PC-9 (cell line): ENCODE data around the gene LIF. TPM values are rescaled to one million over a fixed set of nuclear protein-coding genes. Genes with fewer than 3 reads are reported as not detected.
A peak's percentile ranks its signal among the peaks of the same experiment; 100 is the strongest.

Experiments used
- Bru-seq: library from RNA; stranded (reverse); fragments of 400-500 nt; gene quantifications from one replicate; lab custom pipeline; 2021; lab: Mats Ljungman, UMichigan
- BruChase-seq, 2 experiments: library from RNA; stranded (reverse); fragments of 400-500 nt; gene quantifications; one replicate each; lab custom pipeline; 2021; lab: Mats Ljungman, UMichigan
- BruUV-seq: library from RNA; stranded (reverse); fragments of 400-500 nt; replicated peaks from 2 replicates; lab custom pipeline; 2021; lab: Mats Ljungman, UMichigan
- CTCF ChIA-PET: fragments of 300-600 bp; sonication (Branson Sonifier 250); formaldehyde crosslinking; loops from one replicate; lab custom pipeline; 2022; ENCODE audit warnings: antibody characterized with exemption; lab: Charles Lee
- POLR2A ChIA-PET: fragments of 300-600 bp; sonication (Branson Sonifier 250); formaldehyde crosslinking; loops from one replicate; lab custom pipeline; 2022; ENCODE audit warnings: antibody characterized with exemption; ENCODE audit not compliant: unreplicated experiment; lab: Charles Lee
- DNase-seq, 2 experiments: peaks; one replicate each; pipeline versions ENCODE4 v3.0.0 to v3.0.0-alpha.2; 2015 to 2022; ENCODE audit warnings: mixed read lengths in 1 of 2
- H2AFZ ChIP-seq: fragments of 200-600 bp; sonication (generic); 2 replicates; pipeline ENCODE4 v1.8.1; 2017; ENCODE audit warnings: antibody characterized with exemption
- H3F3A ChIP-seq: fragments of 200-600 bp; sonication (generic); 2 replicates; pipeline ENCODE4 v1.8.1; 2017; ENCODE audit warnings: antibody characterized with exemption, mild to moderate bottlenecking, low read depth; ENCODE audit not compliant: insufficient read depth
- H3K27ac ChIP-seq: fragments of 200-600 bp; sonication (generic); 2 replicates; pipeline ENCODE4 v1.6.1; 2016; ENCODE audit warnings: mixed run types
- H3K27me3 ChIP-seq: fragments of 200-600 bp; sonication (generic); 2 replicates; pipeline ENCODE4 v1.6.1; 2016; ENCODE audit warnings: low read depth, mixed run types; ENCODE audit not compliant: insufficient read depth
- H3K36me3 ChIP-seq: fragments of 200-600 bp; sonication (generic); 2 replicates; pipeline ENCODE4 v1.6.1; 2016; ENCODE audit warnings: low read depth, mixed run types
- H3K4me1 ChIP-seq: fragments of 200-600 bp; sonication (generic); replicated peaks from 2 replicates; pipeline ENCODE4 v1.6.1; 2016; ENCODE audit warnings: mixed run types; ENCODE audit not compliant: insufficient read depth
- H3K4me2 ChIP-seq: fragments of 200-600 bp; sonication (generic); 2 replicates; pipeline ENCODE4 v1.6.1; 2017; ENCODE audit warnings: mixed run types
- H3K4me3 ChIP-seq: fragments of 200-600 bp; sonication (generic); 2 replicates; pipeline ENCODE4 v1.6.1; 2016; ENCODE audit warnings: mixed run types
- H3K79me2 ChIP-seq: fragments of 200-600 bp; sonication (generic); 2 replicates; pipeline ENCODE4 v1.6.1; 2017; ENCODE audit warnings: low read depth, mixed run types
- H3K9me2 ChIP-seq: fragments of 200-600 bp; sonication (generic); 2 replicates; pipeline ENCODE4 v1.8.1; 2017; ENCODE audit warnings: mild to moderate bottlenecking; ENCODE audit not compliant: insufficient read depth
- H3K9me3 ChIP-seq: fragments of 200-600 bp; sonication (generic); 2 replicates; pipeline ENCODE4 v1.8.1; 2016; ENCODE audit warnings: low read depth; ENCODE audit not compliant: insufficient read depth
- H4K20me1 ChIP-seq: fragments of 200-600 bp; sonication (generic); 2 replicates; pipeline ENCODE4 v1.8.1; 2017; ENCODE audit not compliant: insufficient read depth
- CTCF ChIP-seq: fragments of 200-600 bp; sonication (generic); conservative IDR thresholded peaks from 2 replicates; pipeline ENCODE4 v1.6.1; 2017; ENCODE audit warnings: mixed run types, antibody characterized with exemption, mild to moderate bottlenecking, moderate library complexity
- EZH2 ChIP-seq: fragments of 200-600 bp; sonication (generic); IDR thresholded peaks from 2 replicates; pipeline ENCODE4 v1.8.0; 2017; ENCODE audit warnings: antibody characterized with exemption, low read depth
- intact Hi-C: fragments of 100-400 bp; cut with micrococcal nuclease; formaldehyde crosslinking; loops from one replicate; pipeline ENCODE4 v1.10.0; 2022; ENCODE audit not compliant: unreplicated experiment
- long read RNA-seq: library from polyadenylated mRNA; stranded (forward); transcript quantifications from one replicate; pipeline ENCODE4 v2.0.0, GENCODE V29; 2022
- total RNA-seq: library from RNA; stranded (reverse); gene quantifications from 2 replicates; pipeline ENCODE4 v1.2.3, GENCODE V29; 2021

The LIF gene
- total RNA-seq (17.2 and 17.4 TPM in 2 replicates), Bru-seq, nascent RNA (percentile 78 among the genes with signal in this experiment), BruChase-seq, experiment 1, labeled RNA remaining after a 2-hour chase (percentile 93 among the genes with signal in this experiment), BruChase-seq, experiment 2, labeled RNA remaining after a 6-hour chase (percentile 93 among the genes with signal in this experiment)
- long read RNA-seq, partial matches to known transcripts, result 0 of 15 reads
- long read RNA-seq, other reads (novel, unspliced or antisense), result 15 of 15 reads

GRCh38 chr22:30245985-30246813 lies at the start of gene LIF:
TSS of gene LIF (minus strand) at chr22:30246759. CDS start at chr22:30246695, 64 bp downstream.
- ChIA-PET CTCF (no interaction called here), POLR2A (no interaction called here)
- Histone ChIP-seq H3K4me3 (no peak within 1 kb of the TSS), H3K79me2 (peaks cover 54% of the 10 kb centered on the region), H3F3A (peaks cover 57% of the 10 kb centered on the region), H2AFZ (no peak within 1 kb of the TSS), H3K36me3 (peaks cover 51% of the 10 kb centered on the region), H3K27ac (peak within 1 kb of the TSS; percentile 100), H3K4me1 (peaks cover 29% of the 10 kb centered on the region), H4K20me1 (no peaks in the 10 kb centered on the region), H3K4me2 (no peak within 1 kb of the TSS), H3K9me2 (no peaks in the 10 kb centered on the region), H3K27me3 (no peaks in the 10 kb centered on the region), H3K9me3 (no peaks in the 10 kb centered on the region)
- TF ChIP-seq EZH2, result no peak
- TF ChIP-seq CTCF, result no peak
- no TSS peak for BruUV-seq
- intact Hi-C loops, result no loop called here
- no peak for DNase-seq

- Histone ChIP-seq H3K4me2 (no peak overlapping the region), H3K4me1 (peaks cover 55% of the 10 kb centered on the region), H3K36me3 (peaks cover 15% of the 10 kb centered on the region), H4K20me1 (no peaks in the 10 kb centered on the region), H3K4me3 (no peak overlapping the region), H2AFZ (no peak overlapping the region), H3K27me3 (no peaks in the 10 kb centered on the region), H3K9me2 (no peaks in the 10 kb centered on the region), H3K9me3 (no peaks in the 10 kb centered on the region), H3K79me2 (peaks cover 32% of the 10 kb centered on the region), H3F3A (peaks cover 40% of the 10 kb centered on the region), H3K27ac (no peak overlapping the region)
- TF ChIP-seq CTCF, result no peak
- TF ChIP-seq EZH2, result no peak
- ChIA-PET CTCF (no interaction called here), POLR2A (no interaction called here)
- BruUV-seq, result no TSS peak
- DNase-seq, result no peak
- intact Hi-C loops, result no loop called here
Observed at GRCh38 chr22:30296324-30296723, 49.8 kb upstream of the LIF start.

- H3K79me2 ChIP-seq, result peaks cover 25% of the 10 kb centered on the region
- H3K27ac ChIP-seq, result no peak overlapping the region
- ChIA-PET POLR2A (interaction anchor here (0.7 kb wide), 1 partner anchor 21 kb away, joined by 3 read pairs; no protein-coding TSS in a partner anchor), CTCF (no interaction called here)
- H2AFZ ChIP-seq, result no peak overlapping the region
- H3K9me2 ChIP-seq, result no peaks in the 10 kb centered on the region
- H3K36me3 ChIP-seq, result peaks cover 10% of the 10 kb centered on the region
- peaks cover 55% of the 10 kb centered on the region for H3K4me1 ChIP-seq
- TF ChIP-seq EZH2 (no peak), CTCF (no peak)
- H3K4me3 ChIP-seq, result no peak overlapping the region
- H3K27me3 ChIP-seq, result no peaks in the 10 kb centered on the region
- BruUV-seq, result no TSS peak
- H3K4me2 ChIP-seq, result no peak overlapping the region
- H3K9me3 ChIP-seq, result no peaks in the 10 kb centered on the region
- H3F3A ChIP-seq, result peaks cover 40% of the 10 kb centered on the region
- no peak for DNase-seq
- no peaks in the 10 kb centered on the region for H4K20me1 ChIP-seq
- intact Hi-C loops, result no loop called here
Observed at GRCh38 chr22:30295576-30295975, 49.0 kb upstream of the LIF start.
